ENCODE data around the gene HPS3. TPM values are rescaled to one million over a fixed set of nuclear protein-coding genes. Genes with fewer than 3 reads are reported as not detected.
A peak's percentile ranks its signal among the peaks of the same experiment; 100 is the strongest.

HPS3 gene
- total RNA-seq, 2 experiments from 2014 or later = 14.0 to 17.5 TPM

- peak overlapping the region; percentile 14 for H3K27ac Mint-ChIP-seq
- H3K36me3 Mint-ChIP-seq = peaks cover 17% of the 10 kb centered on the region
- H3K4me3 Mint-ChIP-seq = no peak overlapping the region
- no peaks in the 10 kb centered on the region for H3K27me3 Mint-ChIP-seq
- peak; percentile 19 for DNase-seq
- peaks cover 17% of the 10 kb centered on the region for H3K4me1 Mint-ChIP-seq
- H3K9me3 Mint-ChIP-seq = no peaks in the 10 kb centered on the region
Observed at GRCh38 chr3:149152420-149152819, 23.0 kb downstream of the HPS3 start.

GRCh38 chr3:149153402-149153801 lies 24.0 kb downstream of the HPS3 start:
- H3K4me3 Mint-ChIP-seq = no peak overlapping the region
- H3K4me1 Mint-ChIP-seq = peaks cover 17% of the 10 kb centered on the region
- no peak for DNase-seq
- H3K36me3 Mint-ChIP-seq = peaks cover 16% of the 10 kb centered on the region
- H3K27ac Mint-ChIP-seq = peak overlapping the region; percentile 45
- H3K27me3 Mint-ChIP-seq = no peaks in the 10 kb centered on the region
- no peaks in the 10 kb centered on the region for H3K9me3 Mint-ChIP-seq

- no peaks in the 10 kb centered on the region for H3K9me3 Mint-ChIP-seq
- H3K4me3 Mint-ChIP-seq = no peak overlapping the region
- no peak overlapping the region for H3K27ac Mint-ChIP-seq
- no peaks in the 10 kb centered on the region for H3K27me3 Mint-ChIP-seq
- H3K4me1 Mint-ChIP-seq = peaks cover 6% of the 10 kb centered on the region
- H3K36me3 Mint-ChIP-seq = peaks cover 25% of the 10 kb centered on the region
- no peak for DNase-seq
Observed at GRCh38 chr3:149160754-149161300, 31.4 kb downstream of the HPS3 start.

- Mint-ChIP-seq H3K9me3 (no peaks in the 10 kb centered on the region), H3K4me3 (no peak overlapping the region)
Observed at GRCh38 chr3:149162007-149162406, 32.6 kb downstream of the HPS3 start.

GRCh38 chr3:149163066-149163465 lies 33.6 kb downstream of the HPS3 start:
- no peak for DNase-seq
- H3K27me3 Mint-ChIP-seq = no peaks in the 10 kb centered on the region
- peaks cover 26% of the 10 kb centered on the region for H3K36me3 Mint-ChIP-seq
- H3K9me3 Mint-ChIP-seq = no peaks in the 10 kb centered on the region
- H3K27ac Mint-ChIP-seq = no peak overlapping the region
- H3K4me3 Mint-ChIP-seq = no peak overlapping the region
- peaks cover 6% of the 10 kb centered on the region for H3K4me1 Mint-ChIP-seq

More at GRCh38 chr3:149162007-149162406, 32.6 kb downstream of the HPS3 start:
- no peak for DNase-seq
- Mint-ChIP-seq H3K4me1 (peaks cover 6% of the 10 kb centered on the region), H3K27me3 (no peaks in the 10 kb centered on the region), H3K36me3 (peaks cover 28% of the 10 kb centered on the region), H3K27ac (no peak overlapping the region)

- Mint-ChIP-seq H3K9me3 (no peaks in the 10 kb centered on the region), H3K4me3 (no peak overlapping the region), H3K27ac (no peak overlapping the region), H3K4me1 (peaks cover 4% of the 10 kb centered on the region), H3K27me3 (no peaks in the 10 kb centered on the region), H3K36me3 (peaks cover 33% of the 10 kb centered on the region)
- DNase-seq = no peak
Observed at GRCh38 chr3:149167898-149168297, 38.5 kb downstream of the HPS3 start.

GRCh38 chr3:149170672-149171071 lies 41.2 kb downstream of the HPS3 start:
- no peak for DNase-seq
- Mint-ChIP-seq H3K27me3 (no peaks in the 10 kb centered on the region), H3K27ac (no peak overlapping the region), H3K4me3 (no peak overlapping the region), H3K36me3 (peaks cover 28% of the 10 kb centered on the region), H3K4me1 (peaks cover 9% of the 10 kb centered on the region), H3K9me3 (no peaks in the 10 kb centered on the region)

GRCh38 chr3:149174901-149175300 lies 45.5 kb downstream of the HPS3 start:
- H3K4me1 Mint-ChIP-seq = peaks cover 9% of the 10 kb centered on the region
- H3K27me3 Mint-ChIP-seq = no peaks in the 10 kb centered on the region
- H3K4me3 Mint-ChIP-seq = no peak overlapping the region
- H3K9me3 Mint-ChIP-seq = no peaks in the 10 kb centered on the region
- peaks cover 24% of the 10 kb centered on the region for H3K36me3 Mint-ChIP-seq
- DNase-seq = peak; percentile 32
- peak overlapping the region; percentile 44 for H3K27ac Mint-ChIP-seq

- H3K4me1 Mint-ChIP-seq = peaks cover 9% of the 10 kb centered on the region
- no peak for DNase-seq
- no peak overlapping the region for H3K4me3 Mint-ChIP-seq
- no peak overlapping the region for H3K27ac Mint-ChIP-seq
- H3K27me3 Mint-ChIP-seq = no peaks in the 10 kb centered on the region
- peaks cover 14% of the 10 kb centered on the region for H3K36me3 Mint-ChIP-seq
- no peaks in the 10 kb centered on the region for H3K9me3 Mint-ChIP-seq
Observed at GRCh38 chr3:149177122-149177521, 47.7 kb downstream of the HPS3 start.

GRCh38 chr3:149179220-149179619 lies 49.8 kb downstream of the HPS3 start:
- H3K4me3 Mint-ChIP-seq = no peak overlapping the region
- no peaks in the 10 kb centered on the region for H3K27me3 Mint-ChIP-seq
- H3K27ac Mint-ChIP-seq = no peak overlapping the region

GRCh38 chr3:149180057-149180573 lies 50.7 kb downstream of the HPS3 start:
- Mint-ChIP-seq H3K36me3 (peaks cover 8% of the 10 kb centered on the region), H3K4me3 (no peak overlapping the region), H3K27me3 (no peaks in the 10 kb centered on the region), H3K9me3 (no peaks in the 10 kb centered on the region), H3K4me1 (peaks cover 2% of the 10 kb centered on the region), H3K27ac (no peak overlapping the region)
- no peak for DNase-seq

More at GRCh38 chr3:149179220-149179619, 49.8 kb downstream of the HPS3 start:
- DNase-seq = no peak
- H3K36me3 Mint-ChIP-seq = peaks cover 6% of the 10 kb centered on the region
- H3K4me1 Mint-ChIP-seq = peaks cover 9% of the 10 kb centered on the region
- H3K9me3 Mint-ChIP-seq = no peaks in the 10 kb centered on the region

- Mint-ChIP-seq H3K4me3 (no peak overlapping the region), H3K9me3 (no peaks in the 10 kb centered on the region), H3K27me3 (no peaks in the 10 kb centered on the region), H3K36me3 (peaks cover 6% of the 10 kb centered on the region), H3K4me1 (no peaks in the 10 kb centered on the region), H3K27ac (no peak overlapping the region)
- DNase-seq = no peak
Observed at GRCh38 chr3:149181182-149181581, 51.7 kb downstream of the HPS3 start.

- Mint-ChIP-seq H3K27ac (no peak overlapping the region), H3K4me1 (no peaks in the 10 kb centered on the region), H3K36me3 (peaks cover 2% of the 10 kb centered on the region), H3K9me3 (no peaks in the 10 kb centered on the region), H3K4me3 (no peak overlapping the region), H3K27me3 (peaks cover 13% of the 10 kb centered on the region)
- no peak for DNase-seq
Observed at GRCh38 chr3:149186219-149186618, 56.8 kb downstream of the HPS3 start.

GRCh38 chr3:149186721-149187120 lies 57.3 kb downstream of the HPS3 start:
- Mint-ChIP-seq H3K4me1 (no peaks in the 10 kb centered on the region), H3K4me3 (no peak overlapping the region), H3K27me3 (peaks cover 14% of the 10 kb centered on the region), H3K27ac (no peak overlapping the region), H3K9me3 (no peaks in the 10 kb centered on the region), H3K36me3 (peaks cover 2% of the 10 kb centered on the region)
- DNase-seq = no peak

GRCh38 chr3:149188494-149188893 lies 59.1 kb downstream of the HPS3 start:
- H3K9me3 Mint-ChIP-seq = no peaks in the 10 kb centered on the region
- H3K27ac Mint-ChIP-seq = no peak overlapping the region
- peaks cover 2% of the 10 kb centered on the region for H3K36me3 Mint-ChIP-seq
- DNase-seq = no peak
- H3K27me3 Mint-ChIP-seq = peaks cover 14% of the 10 kb centered on the region
- no peak overlapping the region for H3K4me3 Mint-ChIP-seq
- H3K4me1 Mint-ChIP-seq = no peaks in the 10 kb centered on the region

GRCh38 chr3:149195221-149195620 lies 65.8 kb downstream of the HPS3 start:
- Mint-ChIP-seq H3K4me1 (no peaks in the 10 kb centered on the region), H3K27ac (no peak overlapping the region)

More at GRCh38 chr3:149195221-149195620, 65.8 kb downstream of the HPS3 start:
- DNase-seq = no peak
- Mint-ChIP-seq H3K4me3 (no peak overlapping the region), H3K36me3 (no peaks in the 10 kb centered on the region), H3K27me3 (peaks cover 16% of the 10 kb centered on the region), H3K9me3 (no peaks in the 10 kb centered on the region)
